B cell (primary cell): ENCODE results near the gene PDZD2. TPM values are rescaled to one million over a fixed set of nuclear protein-coding genes. Genes with fewer than 3 reads are reported as not detected.

Source experiments
- ATAC-seq: fragments of 200-7000 bp; cut with Tn5 transposase; one replicate; pipeline ENCODE4 v1.10.0; 2021; ENCODE audit warnings: low read depth, mild to moderate bottlenecking, moderate number of reproducible peaks, moderate library complexity
- CTCF ChIA-PET: fragments of 350-600 bp; sonication (Branson Sonifier 250); formaldehyde crosslinking; loops from one replicate; lab custom pipeline; 2021; ENCODE audit warnings: antibody characterized with exemption, inconsistent platforms; lab: Charles Lee
- POLR2A ChIA-PET: fragments of 350-600 bp; sonication (Branson Sonifier 250); formaldehyde crosslinking; loops from one replicate; lab custom pipeline; 2021; ENCODE audit warnings: antibody characterized with exemption; lab: Charles Lee
- DNase-seq: peaks from one replicate; pipeline ENCODE4 v3.0.0; 2013
- H2AFZ ChIP-seq: 2 replicates; pipeline ENCODE4 v1.6.1; 2012; ENCODE audit warnings: mild to moderate bottlenecking, low read depth, low read length; ENCODE audit not compliant: insufficient read depth, poor library complexity, severe bottlenecking
- H3K27ac ChIP-seq, 2 donors: 1 replicate in 1 of 2; 2 replicates in 1 of 2; pipeline ENCODE4 v1.5.1; 2012 to 2013; ENCODE audit warnings: low read length in 2 of 2, mild to moderate bottlenecking in 2 of 2, moderate library complexity in 1 of 2
- H3K27me3 ChIP-seq, 4 experiments: fragments of 200-600 bp in 1 of 4; sonication (generic) in 1 of 4; replicated peaks in 1 of 4; 1 replicate in 2 of 4; 2 replicates in 2 of 4; pipeline versions ENCODE4 v1.6.1 to v1.7.0; 2013 to 2016; ENCODE audit warnings: low read length in 3 of 4, mild to moderate bottlenecking in 2 of 4, mixed read lengths in 1 of 4, moderate library complexity in 1 of 4; ENCODE audit not compliant: insufficient read depth in 4 of 4, control insufficient read depth in 3 of 4; ENCODE audit errors: control extremely low read depth in 1 of 4
- H3K36me3 ChIP-seq, 2 experiments: replicated peaks in 1 of 2; 1 replicate in 1 of 2; 2 replicates in 1 of 2; pipeline versions ENCODE4 v1.6.1 to v1.7.1; 2013; ENCODE audit warnings: low read length in 1 of 2; ENCODE audit not compliant: insufficient read depth in 2 of 2, control insufficient read depth in 1 of 2; ENCODE audit errors: control extremely low read depth in 1 of 2, extremely low read depth in 1 of 2
- H3K4me1 ChIP-seq, 2 donors: fragments of 200-600 bp in 1 of 2; sonication (generic) in 1 of 2; 1 replicate in 1 of 2; 2 replicates in 1 of 2; pipeline versions ENCODE4 v1.5.1 to v1.6.1; 2013 to 2017; ENCODE audit warnings: low read length in 2 of 2; ENCODE audit not compliant: control insufficient read depth in 2 of 2, insufficient read depth in 2 of 2
- H3K4me2 ChIP-seq: replicated peaks from 2 replicates; pipeline ENCODE3; 2012; ENCODE audit warnings: mild to moderate bottlenecking, low read depth, low read length; ENCODE audit not compliant: poor library complexity, severe bottlenecking
- H3K4me3 ChIP-seq, 5 experiments: fragments of 200-600 bp in 1 of 5; sonication (generic) in 1 of 5; 1 replicate in 3 of 5; 2 replicates in 2 of 5; pipeline versions ENCODE4 v1.5.1 to v1.7.0; 2011 to 2016; ENCODE audit warnings: low read length in 4 of 5, mild to moderate bottlenecking in 4 of 5, low read depth in 2 of 5, control low read depth in 1 of 5, moderate library complexity in 1 of 5; ENCODE audit not compliant: insufficient read depth in 1 of 5; ENCODE audit errors: control extremely low read depth in 1 of 5, extremely low read depth in 1 of 5
- H3K79me2 ChIP-seq: fragments of 200-600 bp; sonication (generic); one replicate; pipeline ENCODE4 v1.6.0; 2016; ENCODE audit warnings: low read length; ENCODE audit not compliant: control insufficient read depth, insufficient read depth
- H3K9ac ChIP-seq: fragments of 200-600 bp; sonication (generic); 2 replicates; pipeline ENCODE4 v1.6.1; 2017; ENCODE audit warnings: mild to moderate bottlenecking, low read length, moderate library complexity
- H3K9me3 ChIP-seq, 3 donors: one replicate each; pipeline versions ENCODE4 v1.6.1 to v1.7.1; 2013; ENCODE audit warnings: low read length in 2 of 3; ENCODE audit not compliant: control insufficient read depth in 2 of 3, insufficient read depth in 1 of 3; ENCODE audit errors: control extremely low read depth in 1 of 3
- H4K20me1 ChIP-seq: 2 replicates; pipeline ENCODE4 v1.6.0; 2012; ENCODE audit warnings: mild to moderate bottlenecking, low read length; ENCODE audit not compliant: insufficient read depth, control insufficient read depth, poor library complexity, severe bottlenecking
- H3K27ac Mint-ChIP-seq: one replicate; pipeline ENCODE4 v1.8.0; 2021; ENCODE audit warnings: mixed read lengths
- H3K27me3 Mint-ChIP-seq: one replicate; pipeline ENCODE4 v1.8.0; 2021; ENCODE audit warnings: mixed read lengths
- H3K4me1 Mint-ChIP-seq: one replicate; pipeline ENCODE4 v1.8.0; 2021; ENCODE audit warnings: mixed read lengths
- H3K4me3 Mint-ChIP-seq: one replicate; pipeline ENCODE4 v1.8.0; 2021; ENCODE audit warnings: mixed read lengths
- H3K9me3 Mint-ChIP-seq: one replicate; pipeline ENCODE4 v1.8.0; 2022; ENCODE audit warnings: mixed read lengths; ENCODE audit not compliant: insufficient read depth
- CTCF ChIP-seq: fragments of 200-600 bp; IDR thresholded peaks from one replicate; pipeline ENCODE4 v1.8.0; 2022; ENCODE audit warnings: antibody characterized with exemption, mild to moderate bottlenecking
- EZH2 ChIP-seq: IDR thresholded peaks from 2 replicates; pipeline ENCODE4 v1.6.1; 2012; ENCODE audit warnings: borderline replicate concordance, low read depth, mild to moderate bottlenecking, moderate library complexity, low read length; ENCODE audit not compliant: insufficient read depth, poor library complexity, severe bottlenecking
- WGBS: methylation state at CpG from one replicate; pipeline ENCODE4 v1.1.5; 2013; ENCODE audit warnings: missing lambda C conversion rate; ENCODE audit not compliant: insufficient coverage; 5-methylcytosine and 5-hydroxymethylcytosine counted together
- intact Hi-C: fragments of 100-400 bp; cut with micrococcal nuclease; formaldehyde crosslinking; loops from one replicate; pipeline ENCODE4 v1.10.0; 2022
- polyA plus RNA-seq: library from polyadenylated mRNA; depleted of rRNA; stranded (reverse); fragments of >200 nt; gene quantifications from 2 replicates; pipeline ENCODE4 v1.2.3, GENCODE V29; 2012
- total RNA-seq, 2 donors: library from RNA; stranded (reverse); fragments of 120-200 nt in 1 of 2; gene quantifications; 1 replicate in 1 of 2; 2 replicates in 1 of 2; pipeline versions ENCODE4 v1.2.3 to v1.2.4, GENCODE V29; 2013 to 2022

Gene PDZD2
- total and polyA plus RNA-seq, 2 donors (not counting 1 experiment from before 2014, with no cell fraction given) = not detected

GRCh38 chr5:32044939-32045338 lies 406.0 kb downstream of the PDZD2 start:
- Mint-ChIP-seq H3K4me3 (no peak overlapping the region), H3K27me3 (no peaks in the 10 kb centered on the region), H3K9me3 (no peaks in the 10 kb centered on the region), H3K4me1 (no peaks in the 10 kb centered on the region), H3K27ac (no peak overlapping the region)
- Histone ChIP-seq H4K20me1 (no peaks in the 10 kb centered on the region), H3K4me1 (no peaks in the 10 kb centered on the region), H3K9ac (no peak overlapping the region), H3K4me3 (no peak overlapping the region), H2AFZ (no peak overlapping the region), H3K27ac (no peak overlapping the region), H3K36me3 (no peaks in the 10 kb centered on the region), H3K9me3 (peaks cover 0 to 10% (median 0%) of the 10 kb centered on the region in 3 donors), H3K27me3 (no peaks in the 10 kb centered on the region), H3K4me2 (no peak overlapping the region), H3K79me2 (no peaks in the 10 kb centered on the region)
- TF ChIP-seq EZH2 = no peak
- no peak for TF ChIP-seq CTCF
- intact Hi-C loops = no loop called here
- no peak for DNase-seq
- no peak for ATAC-seq
- POLR2A ChIA-PET = no interaction called here
- CTCF ChIA-PET = no interaction called here

- no peaks in the 10 kb centered on the region for H3K4me1 ChIP-seq
- no peaks in the 10 kb centered on the region for H3K27me3 ChIP-seq
- no peaks in the 10 kb centered on the region for H3K36me3 ChIP-seq
- H3K27ac ChIP-seq = no peak overlapping the region
- Mint-ChIP-seq H3K9me3 (no peaks in the 10 kb centered on the region), H3K4me1 (no peaks in the 10 kb centered on the region), H3K4me3 (no peak overlapping the region), H3K27me3 (no peaks in the 10 kb centered on the region), H3K27ac (no peak overlapping the region)
- H3K9me3 ChIP-seq = no peaks in the 10 kb centered on the region
- ChIA-PET POLR2A (no interaction called here), CTCF (interaction anchor here (1.1 kb wide), 1 partner anchor 12 kb away, joined by 3 read pairs; no protein-coding TSS in a partner anchor)
- no peak overlapping the region for H3K4me2 ChIP-seq
- no peaks in the 10 kb centered on the region for H4K20me1 ChIP-seq
- no peak overlapping the region for H2AFZ ChIP-seq
- no peak overlapping the region for H3K4me3 ChIP-seq
- H3K9ac ChIP-seq = no peak overlapping the region
- no peak for TF ChIP-seq EZH2
- WGBS = no CpG with 5 or more reads among the region's 4 CpGs
- intact Hi-C loops = no loop called here
- no peak for DNase-seq
- no peaks in the 10 kb centered on the region for H3K79me2 ChIP-seq
- no peak for ATAC-seq
These were observed 408.1 kb downstream of the PDZD2 start for GRCh38 chr5:32047056-32047455.
